ENCODE measurements around the gene VTN. TPM values are rescaled to one million over a fixed set of nuclear protein-coding genes. Genes with fewer than 3 reads are reported as not detected.

VTN gene
- total and polyA plus RNA-seq, 11 donors: 16.9 to 120 (median 65.3) TPM

- TF ChIP-seq, protein P1, sequence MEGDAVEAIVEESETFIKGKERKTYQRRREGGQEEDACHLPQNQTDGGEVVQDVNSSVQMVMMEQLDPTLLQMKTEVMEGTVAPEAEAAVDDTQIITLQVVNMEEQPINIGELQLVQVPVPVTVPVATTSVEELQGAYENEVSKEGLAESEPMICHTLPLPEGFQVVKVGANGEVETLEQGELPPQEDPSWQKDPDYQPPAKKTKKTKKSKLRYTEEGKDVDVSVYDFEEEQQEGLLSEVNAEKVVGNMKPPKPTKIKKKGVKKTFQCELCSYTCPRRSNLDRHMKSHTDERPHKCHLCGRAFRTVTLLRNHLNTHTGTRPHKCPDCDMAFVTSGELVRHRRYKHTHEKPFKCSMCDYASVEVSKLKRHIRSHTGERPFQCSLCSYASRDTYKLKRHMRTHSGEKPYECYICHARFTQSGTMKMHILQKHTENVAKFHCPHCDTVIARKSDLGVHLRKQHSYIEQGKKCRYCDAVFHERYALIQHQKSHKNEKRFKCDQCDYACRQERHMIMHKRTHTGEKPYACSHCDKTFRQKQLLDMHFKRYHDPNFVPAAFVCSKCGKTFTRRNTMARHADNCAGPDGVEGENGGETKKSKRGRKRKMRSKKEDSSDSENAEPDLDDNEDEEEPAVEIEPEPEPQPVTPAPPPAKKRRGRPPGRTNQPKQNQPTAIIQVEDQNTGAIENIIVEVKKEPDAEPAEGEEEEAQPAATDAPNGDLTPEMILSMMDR (IDR thresholded peaks at IDR 0.05): no peak
- no peak for TF ChIP-seq POLR2A (IDR thresholded peaks at IDR 0.05)
- ATAC-seq: no peak
Measured at GRCh38 chr17:28395968-28396367, 25.9 kb upstream of the VTN start.

GRCh38 chr17:28395426-28395825 is 25.3 kb upstream of the VTN start:
- H3K4me1 ChIP-seq: peaks cover 0 to 20% (median 0%) of the 10 kb centered on the region in 12 donors
- intact Hi-C loops (cut with DNase I): no loop called here
- ATAC-seq (no peak), DNase-seq (no peak)
- no peak for TF ChIP-seq POLR2A (IDR thresholded peaks at IDR 0.05)
- TF ChIP-seq, protein P1 (IDR thresholded peaks at IDR 0.05): no peak
- no peak overlapping the region for H3K4me3 ChIP-seq
- peaks cover 0 to 76% (median 63%) of the 10 kb centered on the region in 9 donors for H3K36me3 ChIP-seq
- H3K27ac ChIP-seq: no peak overlapping the region
- no peaks in the 10 kb centered on the region for H3K27me3 ChIP-seq
- no peaks in the 10 kb centered on the region for H3K9me3 ChIP-seq
- 50 to 89% (median 70%) methylated on average over 2 of the region's 2 CpGs for WGBS, 4 donors

More at GRCh38 chr17:28395968-28396367, 25.9 kb upstream of the VTN start:
- H3K4me3 ChIP-seq: no peak overlapping the region
- H3K27ac ChIP-seq: no peak overlapping the region
- intact Hi-C loops (cut with DNase I): no loop called here
- no peaks in the 10 kb centered on the region for H3K9me3 ChIP-seq
- no peak for DNase-seq
- H3K27me3 ChIP-seq: no peaks in the 10 kb centered on the region
- H3K4me1 ChIP-seq: peaks cover 0 to 22% (median 0%) of the 10 kb centered on the region in 12 donors
- peaks cover 0 to 75% (median 59%) of the 10 kb centered on the region in 9 donors for H3K36me3 ChIP-seq
- WGBS, 4 donors: 85 to 94% (median 88%) methylated on average over 5 to 6 of the region's 6 CpGs

DNA sequence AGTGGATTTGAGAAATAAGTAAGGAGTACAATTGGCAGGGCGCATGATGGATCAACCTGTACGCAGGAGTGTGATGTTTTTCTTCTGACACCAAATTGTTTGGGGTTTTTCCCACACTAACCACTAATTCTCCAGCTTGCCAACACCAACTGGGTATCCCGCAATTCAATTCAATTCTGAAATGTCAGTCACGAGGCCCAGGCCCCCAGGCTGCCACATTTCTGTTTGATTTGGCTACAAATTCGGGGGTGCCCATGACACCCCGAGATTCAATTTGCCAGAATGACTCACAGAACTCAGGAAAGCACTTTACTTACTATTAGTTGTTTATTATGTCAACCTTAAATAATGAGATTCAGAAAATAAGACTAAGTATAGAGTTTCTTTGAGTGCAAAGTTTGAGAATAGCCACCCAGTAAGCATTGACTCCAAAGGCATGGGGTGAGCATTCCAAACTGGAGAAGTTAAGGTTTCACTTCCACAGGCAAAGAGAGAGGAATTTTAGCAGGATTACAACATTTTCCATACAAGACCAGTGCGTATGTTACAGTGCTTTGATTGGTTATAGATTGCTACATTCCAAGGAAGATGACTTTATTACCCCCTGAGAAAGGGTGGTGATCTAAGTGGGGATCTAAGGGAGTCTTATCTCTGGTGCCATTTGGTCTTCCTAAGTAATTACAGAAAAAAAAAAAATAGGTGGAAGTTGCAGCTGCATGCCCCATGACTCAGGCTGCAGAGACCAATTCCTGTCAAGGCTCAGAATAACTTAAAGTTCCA is 24.4 kb upstream of the VTN start:
- H3K4me1 ChIP-seq: peaks cover 0 to 20% (median 0%) of the 10 kb centered on the region in 12 donors
- WGBS, 4 donors: 81 to 93% (median 91%) methylated on average over 7 of the region's 7 CpGs
- no peaks in the 10 kb centered on the region for H3K27me3 ChIP-seq
- DNase-seq (no peak), ATAC-seq (no peak)
- H3K27ac ChIP-seq: no peak overlapping the region
- no peaks in the 10 kb centered on the region for H3K9me3 ChIP-seq
- H3K36me3 ChIP-seq: peaks cover 0 to 84% (median 67%) of the 10 kb centered on the region in 9 donors
- no peak overlapping the region for H3K4me3 ChIP-seq
- TF ChIP-seq, protein P1 (IDR thresholded peaks at IDR 0.05): no peak
- TF ChIP-seq POLR2A (IDR thresholded peaks at IDR 0.05): no peak
- intact Hi-C loops (cut with DNase I): no loop called here

GRCh38 chr17:28392491-28392890 is 22.4 kb upstream of the VTN start:
- H3K4me3 ChIP-seq: no peak overlapping the region
- TF ChIP-seq, protein P1 (IDR thresholded peaks at IDR 0.05): no peak
- TF ChIP-seq POLR2A (IDR thresholded peaks at IDR 0.05): no peak
- no peak overlapping the region for H3K27ac ChIP-seq
- intact Hi-C loops (cut with DNase I): no loop called here
- peaks cover 0 to 94% (median 77%) of the 10 kb centered on the region in 9 donors for H3K36me3 ChIP-seq
- no peak for ATAC-seq
- WGBS, 4 donors: 71 to 89% (median 75%) methylated on average over 10 of the region's 10 CpGs
- no peak for DNase-seq
- H3K27me3 ChIP-seq: no peaks in the 10 kb centered on the region
- H3K4me1 ChIP-seq: no peaks in the 10 kb centered on the region
- H3K9me3 ChIP-seq: no peaks in the 10 kb centered on the region
